NCI-H2227 (cell line): ENCODE measurements around the gene CCNY.

ENCODE experiments used
- DNase-seq: peaks from one replicate; lab custom pipeline; 2025; ENCODE audit not compliant: unreplicated experiment; lab: John Stamatoyannopoulos, UW

The CCNY gene

DNA sequence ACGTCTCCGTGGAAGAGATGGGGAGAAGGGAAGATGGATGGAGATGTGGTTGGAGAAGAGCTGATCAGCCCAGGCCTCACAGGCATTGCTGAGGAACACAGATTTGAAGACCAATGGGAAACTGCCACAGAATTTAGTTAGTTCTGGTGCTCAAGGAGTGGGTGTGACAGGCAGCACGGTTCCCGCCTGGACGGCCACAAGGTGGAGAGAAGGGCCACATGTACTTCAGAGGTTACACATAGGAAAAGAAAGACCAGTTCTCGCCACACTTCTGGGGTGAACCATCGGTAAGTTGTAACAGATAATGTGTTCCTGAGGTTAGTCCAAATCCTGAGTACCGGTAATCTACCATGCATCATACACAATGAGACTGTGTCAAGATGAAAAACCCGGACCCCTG lies 239.3 kb downstream of the CCNY start:
- DNase-seq: no peak

DNA sequence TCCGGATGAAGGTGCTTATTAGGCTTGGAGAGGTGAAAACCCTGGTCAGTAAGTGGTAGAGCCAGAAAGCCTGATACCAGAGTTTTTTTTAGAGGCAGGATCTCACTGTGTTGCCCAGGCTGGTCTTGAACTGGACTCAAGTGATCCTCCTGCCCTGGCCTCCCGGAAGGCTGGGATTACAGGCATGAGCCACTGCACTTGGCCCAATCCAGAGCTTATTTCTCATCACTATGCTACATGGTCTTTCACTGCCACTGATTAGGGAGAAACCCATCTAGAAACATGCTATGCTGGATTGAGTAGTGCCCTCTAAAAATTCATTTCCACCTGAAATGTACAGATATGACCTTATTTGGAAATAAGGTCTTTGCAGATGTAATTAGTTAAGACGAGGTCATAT lies 240.4 kb downstream of the CCNY start:
- DNase-seq: no peak

DNA sequence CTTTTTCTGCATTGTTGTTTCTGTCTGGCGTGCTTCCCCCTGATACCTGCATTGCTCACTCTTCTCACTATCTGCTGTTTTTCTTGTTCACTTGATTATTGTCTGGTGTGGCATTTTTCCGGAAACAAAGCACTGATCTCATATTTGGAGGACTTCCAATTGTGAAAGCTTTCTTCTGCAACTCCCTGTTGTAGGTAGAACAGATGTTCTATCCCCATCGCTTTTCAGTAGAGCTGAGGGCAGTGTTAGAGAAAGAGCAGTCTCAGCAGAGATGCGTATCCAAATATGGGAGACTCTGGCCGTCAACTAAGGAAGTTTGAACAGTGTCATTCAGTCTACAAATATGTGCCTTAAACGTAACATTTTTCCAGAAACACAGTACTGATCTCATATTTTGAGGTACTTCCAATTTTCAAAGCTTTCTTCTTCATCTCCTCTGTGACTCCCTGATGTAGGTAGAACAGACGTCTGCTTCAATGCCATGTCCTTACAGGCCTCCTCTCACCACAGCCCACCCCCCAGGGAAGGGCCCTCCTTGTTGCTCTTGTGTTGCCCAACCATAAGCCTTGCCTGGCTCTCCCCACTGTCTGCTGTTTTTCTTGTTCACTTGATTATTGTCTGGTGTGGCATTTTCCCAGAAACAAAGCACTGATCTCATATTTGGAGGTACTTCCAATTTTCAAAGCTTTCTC lies 241.8 kb downstream of the CCNY start:
- no peak for DNase-seq

DNA sequence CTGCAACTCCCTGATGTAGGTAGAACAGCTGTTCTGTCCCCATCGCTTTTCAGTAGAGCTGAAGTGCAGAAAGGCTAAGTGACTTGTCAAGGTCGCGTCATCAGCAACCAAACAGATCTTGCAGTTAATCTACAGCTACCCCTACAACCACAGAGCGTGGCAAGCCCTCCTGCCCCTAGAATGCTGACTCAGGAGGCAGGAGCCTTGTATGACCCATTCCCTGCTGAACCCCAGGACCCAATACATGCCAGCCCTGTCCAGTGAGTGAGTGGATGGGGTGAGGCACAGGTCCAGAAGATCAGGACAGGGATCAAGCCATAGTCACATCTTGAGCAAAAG lies 242.3 kb downstream of the CCNY start:
- no peak for DNase-seq

DNA sequence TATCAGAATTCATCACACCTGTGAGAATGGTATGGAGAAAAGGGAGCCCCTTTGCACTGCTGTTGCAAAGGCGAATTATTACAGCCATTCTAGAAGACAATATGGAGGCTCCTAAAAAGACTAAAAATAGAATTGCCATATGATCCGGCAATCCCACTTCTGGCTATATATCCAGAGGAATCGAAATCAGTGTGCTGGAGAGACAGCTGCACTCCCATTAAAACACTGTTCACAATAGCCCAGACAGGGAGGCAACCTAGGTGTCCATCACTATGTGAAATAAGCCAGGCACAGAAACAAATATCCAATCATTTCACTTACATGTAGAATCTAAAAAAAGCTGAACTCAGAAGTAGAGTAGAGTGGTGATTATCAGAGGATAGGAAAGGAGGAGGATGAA lies 242.8 kb downstream of the CCNY start:
- no peak for DNase-seq

DNA sequence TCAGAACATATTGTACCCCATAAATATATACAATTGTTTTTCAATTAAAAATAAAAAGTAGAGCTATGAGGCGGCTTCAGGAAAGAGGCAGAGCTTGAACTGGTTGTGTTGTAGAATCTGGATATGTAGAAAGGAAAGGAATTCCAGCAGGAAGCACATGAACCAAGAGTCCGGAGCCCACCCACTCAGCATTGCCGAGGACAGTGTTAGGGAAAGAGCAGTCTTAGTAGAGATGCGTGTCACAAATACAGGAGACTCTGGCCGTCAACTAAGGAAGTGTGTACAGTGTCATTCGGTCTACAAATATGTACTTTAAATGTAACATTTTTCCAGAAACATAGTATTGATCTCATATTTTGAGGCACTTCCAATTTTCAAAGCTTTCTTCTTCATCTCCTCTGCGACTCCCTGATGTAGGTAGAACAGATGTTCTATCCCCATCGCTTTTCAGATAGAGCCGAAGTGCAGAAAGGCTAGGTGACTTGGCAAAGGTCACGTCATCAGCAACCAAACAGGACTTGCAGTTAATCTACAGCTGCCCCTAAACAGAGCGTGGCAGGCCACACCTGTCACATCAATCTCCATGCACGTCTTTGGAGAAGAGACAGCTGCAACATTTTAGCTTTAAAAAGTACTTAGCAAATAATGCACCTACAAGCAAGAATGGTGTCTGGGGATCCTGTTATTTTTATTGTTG lies 243.6 kb downstream of the CCNY start:
- no peak for DNase-seq

DNA sequence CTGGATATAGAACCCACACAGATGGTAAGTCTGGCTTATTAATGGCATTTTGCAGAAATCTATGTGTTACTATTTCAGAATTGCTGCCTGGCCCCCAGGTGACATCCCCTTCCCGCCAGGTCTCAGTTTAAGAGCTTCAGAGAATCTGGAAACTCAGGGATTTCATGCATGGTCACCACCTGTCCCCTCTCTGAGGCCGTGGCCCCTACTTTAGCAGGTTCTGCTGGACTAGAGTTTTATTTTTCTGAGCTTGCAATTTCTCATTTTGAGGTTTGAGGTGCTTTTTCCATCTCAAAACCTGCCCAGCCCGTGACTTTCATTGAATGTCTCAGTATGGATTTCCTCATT lies 244.1 kb downstream of the CCNY start:
- no peak for DNase-seq

DNA sequence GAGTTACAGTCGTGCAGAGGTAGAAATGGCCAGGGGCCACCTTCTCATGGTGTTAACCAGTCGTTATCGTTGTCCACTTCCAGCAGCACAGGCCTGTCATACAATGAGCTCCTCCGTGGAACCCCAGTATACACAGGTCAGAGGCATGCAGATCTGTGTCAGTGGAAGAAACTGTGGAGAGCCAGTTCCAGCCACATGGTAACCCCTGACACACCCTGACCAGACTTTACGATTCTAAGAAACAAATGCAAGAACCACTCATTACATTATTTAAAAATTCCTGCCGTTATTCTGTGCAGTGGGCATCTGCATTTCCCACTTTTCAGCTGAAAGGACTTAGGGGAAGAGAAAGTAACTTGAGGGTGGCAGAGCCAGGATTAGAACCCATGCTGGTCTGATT lies 245.3 kb downstream of the CCNY start:
- DNase-seq: no peak

DNA sequence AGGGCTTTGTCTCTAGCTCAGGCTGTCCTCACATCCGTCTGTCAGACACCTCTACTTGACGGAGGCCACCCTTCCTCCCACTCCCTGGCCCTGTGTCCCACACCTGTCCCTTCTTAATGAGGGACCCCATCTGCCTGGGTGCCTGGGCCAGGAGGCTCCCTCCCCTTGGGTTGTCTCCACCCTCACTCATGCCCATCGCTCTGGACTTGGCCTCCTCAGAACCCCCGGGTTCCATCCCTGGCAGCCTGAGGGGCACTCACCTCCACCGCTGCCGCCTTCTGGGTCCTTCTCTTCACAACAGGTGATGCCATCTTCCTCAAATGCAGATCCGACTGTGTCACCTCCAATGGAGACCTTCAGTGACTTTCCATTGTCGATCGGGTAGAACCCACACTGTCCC lies 248.6 kb downstream of the CCNY start:
- no peak for DNase-seq

DNA sequence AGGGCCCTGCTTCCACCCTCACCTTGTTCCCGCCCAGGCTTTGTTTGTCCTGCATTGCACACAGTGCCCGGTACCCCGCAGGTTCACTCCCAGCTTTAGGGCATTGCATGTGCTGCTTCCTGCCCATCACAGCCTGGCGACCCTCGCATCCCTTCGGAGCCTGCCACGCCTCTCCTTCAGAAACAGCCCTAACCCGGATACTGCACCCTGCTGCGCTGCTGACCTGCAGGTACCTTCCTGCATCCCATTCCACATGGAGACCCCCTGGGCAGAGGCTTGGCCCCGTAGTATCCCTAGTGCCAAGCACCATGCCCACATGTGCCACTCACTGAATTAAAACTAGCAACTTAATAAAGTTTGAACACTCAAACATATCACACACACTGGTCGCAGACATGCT lies 249.0 kb downstream of the CCNY start:
- no peak for DNase-seq

DNA sequence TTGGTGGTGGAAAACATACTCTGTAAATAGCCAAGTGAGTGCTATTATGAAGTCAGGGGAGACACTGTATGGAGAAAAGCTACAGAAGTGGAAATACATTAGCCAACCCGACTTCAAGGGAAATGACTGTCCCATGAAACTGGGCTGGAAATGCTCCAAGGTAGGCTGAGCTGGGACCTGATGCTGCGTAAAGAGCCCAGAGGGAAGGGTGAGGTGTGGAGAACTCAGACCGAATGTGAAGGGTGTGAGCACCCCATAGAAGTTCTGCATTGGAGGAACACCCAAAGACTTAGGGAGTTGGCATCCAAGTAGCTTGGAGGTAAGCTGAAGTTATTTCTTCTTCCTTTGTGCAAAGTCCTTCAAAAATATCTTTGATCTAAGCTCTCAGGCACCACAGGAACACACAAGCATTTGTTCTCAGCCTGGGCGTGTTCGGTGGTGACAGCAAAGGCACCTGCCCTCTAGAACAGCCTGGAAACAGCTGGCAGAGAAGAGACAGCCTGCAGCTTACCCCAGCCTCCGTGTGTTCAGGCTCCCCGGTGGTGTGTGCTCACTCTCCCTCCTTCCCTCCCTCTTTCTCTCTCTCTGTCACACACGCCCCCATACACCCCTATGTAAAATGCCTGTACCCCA lies 249.7 kb downstream of the CCNY start:
- no peak for DNase-seq

DNA sequence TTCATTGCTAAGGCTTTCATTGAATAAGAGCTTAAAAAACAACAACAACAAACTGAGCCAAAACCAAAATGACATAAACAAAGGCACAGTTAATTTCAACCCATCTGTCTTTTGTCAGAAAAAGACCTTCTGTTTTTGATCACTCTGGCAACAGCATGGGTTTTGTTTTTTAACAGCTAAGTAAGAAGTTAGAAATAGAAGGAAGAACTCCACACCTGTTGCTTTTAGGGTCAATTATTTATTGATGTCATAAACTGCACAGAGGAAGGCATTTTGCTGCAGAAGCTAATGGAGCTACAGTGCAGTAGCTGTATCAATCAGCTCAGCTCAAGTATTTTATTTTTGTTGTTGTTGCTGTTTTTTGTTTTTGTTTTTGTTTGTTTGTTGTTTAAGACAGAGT lies 252.5 kb downstream of the CCNY start:
- DNase-seq: no peak

DNA sequence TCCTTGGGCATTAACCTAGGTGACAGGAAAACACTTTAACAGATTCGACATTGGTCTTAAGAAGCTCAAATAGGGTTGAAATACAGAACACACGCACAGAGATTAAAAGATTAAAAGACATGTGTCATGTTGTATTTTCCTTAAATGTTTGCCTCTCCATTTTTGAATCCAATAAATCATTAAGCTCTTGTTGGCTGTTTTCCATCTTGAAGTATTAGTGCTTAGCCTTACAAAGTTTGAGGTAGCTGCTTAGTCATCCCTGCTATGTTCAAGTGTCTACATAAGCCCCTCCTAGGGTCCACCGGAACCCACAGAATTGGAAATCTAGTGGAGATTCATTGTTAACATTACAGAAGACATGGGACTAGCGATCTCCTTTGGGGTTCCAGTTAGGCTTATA lies 256.1 kb downstream of the CCNY start:
- DNase-seq: no peak

DNA sequence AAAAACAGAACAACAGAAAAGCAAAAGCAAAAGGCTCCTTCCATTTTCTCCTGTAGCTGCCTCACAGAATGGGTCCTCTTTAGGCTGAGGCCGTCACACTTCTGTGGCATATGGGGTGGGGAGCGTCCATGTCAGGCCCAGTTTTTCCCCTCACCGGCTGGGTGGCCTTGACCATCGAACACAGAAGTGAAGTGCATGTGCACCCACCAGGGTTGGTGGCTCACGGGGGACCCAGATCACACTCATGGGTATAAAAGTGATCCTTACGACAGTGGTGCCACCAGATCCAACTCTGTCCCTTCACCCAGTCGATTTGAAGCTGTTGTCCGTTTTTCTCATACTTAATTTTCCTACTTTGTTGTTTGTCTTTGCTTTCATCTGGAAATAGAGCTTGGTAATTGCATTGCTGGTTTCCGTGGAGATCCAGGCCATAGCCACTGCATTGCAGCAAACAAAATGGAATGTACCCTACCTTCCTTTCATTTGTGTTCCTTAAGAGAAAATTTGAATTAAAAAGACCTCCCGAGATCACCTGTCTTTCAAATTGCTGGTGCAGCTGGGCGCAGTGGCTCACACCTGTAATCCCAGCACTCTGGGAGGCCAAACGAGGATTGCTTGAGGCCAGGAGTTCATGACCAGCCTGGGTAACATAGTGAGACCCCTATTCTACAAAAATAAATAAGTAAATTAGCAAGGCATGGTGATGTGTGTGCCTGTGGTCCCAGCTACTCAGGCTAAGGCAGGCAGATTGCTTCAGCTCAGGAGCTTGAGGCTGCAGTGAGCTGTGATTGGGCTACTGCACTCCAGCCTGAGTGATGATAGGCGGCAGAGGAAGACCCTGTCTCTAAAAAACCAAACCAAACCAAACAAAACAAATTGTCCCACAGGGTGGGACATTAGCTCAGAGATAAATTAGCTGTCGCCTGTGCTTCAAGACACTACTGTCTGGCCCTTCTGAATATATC lies 258.1 kb downstream of the CCNY start:
- no peak for DNase-seq

DNA sequence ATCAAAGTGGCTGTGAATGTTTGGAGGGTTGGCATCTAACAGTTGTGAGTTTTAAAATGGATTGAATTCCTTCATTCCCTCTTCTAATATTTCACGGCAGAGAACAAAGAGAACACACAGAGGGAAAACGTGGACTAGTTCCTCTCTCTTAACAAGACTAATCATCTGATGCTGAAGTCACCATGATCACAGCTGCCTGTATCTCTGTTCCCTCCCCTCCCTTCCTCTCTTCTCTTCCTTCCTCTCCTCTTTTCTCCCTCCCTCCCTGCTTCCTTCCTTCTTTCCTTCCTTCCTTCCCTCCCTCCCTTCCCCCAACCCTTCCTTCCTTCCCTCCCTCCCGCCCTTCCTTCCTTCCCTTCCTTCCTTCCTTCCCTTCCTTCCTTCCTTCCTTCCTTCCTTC lies 258.8 kb downstream of the CCNY start:
- no peak for DNase-seq

DNA sequence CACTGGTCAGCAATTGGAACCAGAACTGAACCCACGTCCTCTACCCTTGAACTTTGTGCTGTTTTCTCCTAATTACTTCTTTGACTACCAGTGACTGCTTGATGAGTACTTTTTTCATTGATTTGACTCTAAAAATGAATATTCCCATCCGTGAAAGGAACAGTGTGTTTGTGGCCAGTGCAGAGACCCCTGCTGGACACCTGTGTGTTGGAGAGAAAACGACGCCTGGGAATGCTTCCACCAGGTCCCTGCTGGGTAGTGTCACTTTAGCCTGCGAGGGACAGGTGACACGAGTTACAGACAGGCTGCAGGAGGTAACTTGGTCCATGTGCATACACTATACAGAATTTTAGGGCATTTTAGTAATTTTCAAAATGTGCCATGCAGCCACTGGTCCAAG lies 262.1 kb downstream of the CCNY start:
- DNase-seq: no peak

DNA sequence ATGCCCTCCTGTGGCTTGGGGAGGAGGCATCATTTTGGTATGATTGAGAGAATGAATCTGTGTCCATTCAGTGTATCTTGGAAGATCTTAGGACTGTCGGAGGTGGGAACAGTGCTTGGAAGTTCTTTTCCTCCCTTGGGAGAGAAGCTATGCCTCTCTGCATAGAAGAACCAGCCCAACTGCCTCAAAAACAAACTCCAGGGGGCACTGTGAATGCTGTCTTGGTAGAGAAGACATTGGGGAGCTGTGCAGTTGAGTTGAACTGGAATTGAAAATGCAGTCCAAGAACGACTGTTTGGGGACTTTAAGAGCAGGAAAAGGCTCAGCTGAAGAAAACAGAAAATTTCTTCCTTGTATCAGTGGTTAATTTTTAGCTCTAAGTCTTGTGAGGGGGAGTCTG lies 263.9 kb downstream of the CCNY start:
- no peak for DNase-seq

DNA sequence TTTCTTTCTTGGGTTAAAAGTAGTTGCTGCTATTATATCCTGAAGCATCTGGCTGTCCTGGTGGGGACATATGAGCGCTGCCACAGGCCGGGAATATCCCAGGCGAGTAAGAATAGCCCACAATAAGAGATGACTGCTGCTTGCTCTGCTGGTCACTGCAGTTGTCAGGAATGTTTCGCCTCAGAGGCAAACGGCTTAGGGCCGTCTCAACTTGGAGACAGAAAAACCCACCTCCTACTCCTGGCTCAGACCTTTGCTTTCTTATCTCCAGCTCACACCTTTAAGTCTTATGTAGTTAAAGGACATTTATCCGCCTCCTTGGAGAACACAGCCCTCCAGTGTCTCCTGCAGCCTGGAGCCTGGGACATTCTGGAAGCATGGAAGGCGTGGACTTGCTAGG lies 268.9 kb downstream of the CCNY start, which contains the start of gene GJD4:
TSS of gene GJD4 (plus strand) at position 151 of the 400 bp plus-strand sequence. CDS start at position 378, 227 bp downstream.
- DNase-seq: no peak

DNA sequence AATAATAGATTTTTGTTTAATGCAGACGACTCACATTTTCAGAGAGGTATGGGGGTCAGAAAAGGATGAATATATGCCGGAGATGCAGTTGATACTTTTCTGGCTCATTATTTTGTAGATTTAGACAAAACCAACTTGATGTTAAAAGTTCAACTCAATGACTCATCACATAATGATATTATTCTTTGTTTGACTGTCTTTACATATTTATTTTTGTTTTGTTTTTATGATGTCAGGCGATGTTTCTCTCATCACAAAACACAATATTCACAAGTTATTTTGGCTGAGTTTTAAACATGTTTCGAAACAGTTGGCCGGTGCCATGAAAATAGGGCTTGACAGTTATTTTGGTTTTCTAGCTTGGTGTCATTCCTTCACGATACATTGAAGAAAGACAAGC lies 270.1 kb downstream of the CCNY start:
- DNase-seq: no peak

DNA sequence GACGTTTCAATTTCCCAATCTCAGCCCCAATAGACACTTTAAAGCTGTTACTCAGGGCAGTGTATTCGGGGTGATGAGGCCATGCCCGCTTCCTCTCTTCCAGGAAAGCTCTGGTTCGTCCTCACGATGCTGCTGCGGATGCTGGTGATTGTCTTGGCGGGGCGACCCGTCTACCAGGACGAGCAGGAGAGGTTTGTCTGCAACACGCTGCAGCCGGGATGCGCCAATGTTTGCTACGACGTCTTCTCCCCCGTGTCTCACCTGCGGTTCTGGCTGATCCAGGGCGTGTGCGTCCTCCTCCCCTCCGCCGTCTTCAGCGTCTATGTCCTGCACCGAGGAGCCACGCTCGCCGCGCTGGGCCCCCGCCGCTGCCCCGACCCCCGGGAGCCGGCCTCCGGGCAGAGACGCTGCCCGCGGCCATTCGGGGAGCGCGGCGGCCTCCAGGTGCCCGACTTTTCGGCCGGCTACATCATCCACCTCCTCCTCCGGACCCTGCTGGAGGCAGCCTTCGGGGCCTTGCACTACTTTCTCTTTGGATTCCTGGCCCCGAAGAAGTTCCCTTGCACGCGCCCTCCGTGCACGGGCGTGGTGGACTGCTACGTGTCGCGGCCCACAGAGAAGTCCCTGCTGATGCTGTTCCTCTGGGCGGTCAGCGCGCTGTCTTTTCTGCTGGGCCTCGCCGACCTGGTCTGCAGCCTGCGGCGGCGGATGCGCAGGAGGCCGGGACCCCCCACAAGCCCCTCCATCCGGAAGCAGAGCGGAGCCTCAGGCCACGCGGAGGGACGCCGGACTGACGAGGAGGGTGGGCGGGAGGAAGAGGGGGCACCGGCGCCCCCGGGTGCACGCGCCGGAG lies 271.4 kb downstream of the CCNY start:
- DNase-seq: peak; percentile 16

DNA sequence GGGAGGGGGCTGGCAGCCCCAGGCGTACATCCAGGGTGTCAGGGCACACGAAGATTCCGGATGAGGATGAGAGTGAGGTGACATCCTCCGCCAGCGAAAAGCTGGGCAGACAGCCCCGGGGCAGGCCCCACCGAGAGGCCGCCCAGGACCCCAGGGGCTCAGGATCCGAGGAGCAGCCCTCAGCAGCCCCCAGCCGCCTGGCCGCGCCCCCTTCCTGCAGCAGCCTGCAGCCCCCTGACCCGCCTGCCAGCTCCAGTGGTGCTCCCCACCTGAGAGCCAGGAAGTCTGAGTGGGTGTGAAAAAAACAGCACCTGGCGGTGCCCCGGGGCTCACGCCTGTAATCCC lies 272.0 kb downstream of the CCNY start:
- no peak for DNase-seq
